Measurements from ENCODE around the gene SPTLC1.

The SPTLC1 gene

GRCh38 chr9:92035687-92036410, 79.4 kb downstream of the SPTLC1 start:
- Histone ChIP-seq H3K27me3 (ENCODE audit: insufficient read depth, poor library complexity, severe bottlenecking) (no peaks in the 10 kb centered on the region), H3K4me3 (replicated peaks; ENCODE audit: insufficient read depth, low read length) (no peak overlapping the region), H3K27ac (replicated peaks) (no peak overlapping the region)
- no peak for TF ChIP-seq SPI1 (IDR thresholded peaks at IDR 0.05; ENCODE audit: borderline replicate concordance, low read depth)
- no peak for TF ChIP-seq POLR2AphosphoS5 (IDR thresholded peaks at IDR 0.05; ENCODE audit: low read depth)
- no peak for TF ChIP-seq GABPA (IDR thresholded peaks at IDR 0.05; ENCODE audit: low read depth)
- no peak for TF ChIP-seq REST (IDR thresholded peaks at IDR 0.05; ENCODE audit: insufficient replicate concordance, low read depth)
- TF ChIP-seq CTCF (IDR thresholded peaks at IDR 0.05; ENCODE audit: insufficient read depth, low read length), result no peak
- no peak for DNase-seq (ENCODE audit: low read depth in 1 of 2, low spot score in 1 of 2)

- no peak overlapping the region for H3K4me3 ChIP-seq (replicated peaks; ENCODE audit: insufficient read depth, low read length)
- H3K27me3 ChIP-seq (ENCODE audit: insufficient read depth, poor library complexity, severe bottlenecking), result no peaks in the 10 kb centered on the region
- no peak overlapping the region for H3K27ac ChIP-seq (replicated peaks)
- TF ChIP-seq CTCF (IDR thresholded peaks at IDR 0.05; ENCODE audit: insufficient read depth, low read length) (no peak), REST (IDR thresholded peaks at IDR 0.05; ENCODE audit: insufficient replicate concordance, low read depth) (no peak)
- no peak for DNase-seq (ENCODE audit: low read depth in 1 of 2, low spot score in 1 of 2)
Measured at GRCh38 chr9:92035146-92035545, 80.1 kb downstream of the SPTLC1 start.

GRCh38 chr9:92033991-92034390, 81.2 kb downstream of the SPTLC1 start:
- Histone ChIP-seq H3K27me3 (ENCODE audit: insufficient read depth, poor library complexity, severe bottlenecking) (no peaks in the 10 kb centered on the region), H3K4me3 (replicated peaks; ENCODE audit: insufficient read depth, low read length) (no peak overlapping the region), H3K27ac (replicated peaks) (no peak overlapping the region)
- no peak for TF ChIP-seq REST (IDR thresholded peaks at IDR 0.05; ENCODE audit: insufficient replicate concordance, low read depth)
- no peak for TF ChIP-seq GABPA (IDR thresholded peaks at IDR 0.05; ENCODE audit: low read depth)
- TF ChIP-seq POLR2AphosphoS5 (IDR thresholded peaks at IDR 0.05; ENCODE audit: low read depth), result no peak
- TF ChIP-seq SPI1 (IDR thresholded peaks at IDR 0.05; ENCODE audit: borderline replicate concordance, low read depth), result no peak
- no peak for TF ChIP-seq CTCF (IDR thresholded peaks at IDR 0.05; ENCODE audit: insufficient read depth, low read length)
- no peak for DNase-seq (ENCODE audit: low read depth in 1 of 2, low spot score in 1 of 2)

Measured in HL-60 (cell line).